MM.1S (cell line): ENCODE measurements around the gene CATSPERD.
A peak's percentile ranks its signal among the peaks of the same experiment; 100 is the strongest.

Source experiments
- DNase-seq: peaks from one replicate; pipeline ENCODE4 v3.0.0-alpha.2; 2015
- H2AFZ ChIP-seq: fragments of 300-600 bp; sonication (generic); 2 replicates; pipeline ENCODE4 v1.6.0; 2016; ENCODE audit warnings: antibody characterized with exemption, low read length
- H3F3A ChIP-seq: fragments of 300-600 bp; sonication (generic); 2 replicates; pipeline ENCODE4 v1.6.1; 2016; ENCODE audit warnings: mild to moderate bottlenecking, antibody characterized with exemption, low read length, moderate library complexity, mixed read lengths; ENCODE audit not compliant: insufficient read depth
- H3K27ac ChIP-seq: fragments of 300-600 bp; sonication (generic); 2 replicates; pipeline ENCODE4 v1.5.1; 2016; ENCODE audit warnings: mild to moderate bottlenecking, low read length
- H3K27me3 ChIP-seq: fragments of 300-600 bp; sonication (generic); replicated peaks from 2 replicates; pipeline ENCODE4 v1.6.0; 2016; ENCODE audit warnings: low read length; ENCODE audit not compliant: insufficient read depth
- H3K36me3 ChIP-seq: fragments of 300-600 bp; sonication (generic); replicated peaks from 2 replicates; pipeline ENCODE4 v1.6.1; 2016; ENCODE audit warnings: mild to moderate bottlenecking, low read length, mixed read lengths; ENCODE audit not compliant: insufficient read depth
- H3K4me1 ChIP-seq: fragments of 300-600 bp; sonication (generic); 2 replicates; pipeline ENCODE4 v1.6.1; 2016; ENCODE audit warnings: low read length, mixed read lengths
- H3K4me2 ChIP-seq: fragments of 300-600 bp; sonication (generic); 2 replicates; pipeline ENCODE4 v1.6.0; 2016; ENCODE audit warnings: low read depth, low read length
- H3K4me3 ChIP-seq: fragments of 300-600 bp; sonication (generic); 2 replicates; pipeline ENCODE4 v1.5.1; 2016; ENCODE audit warnings: low read length, mixed read lengths
- H3K79me2 ChIP-seq: fragments of 300-600 bp; sonication (generic); 2 replicates; pipeline ENCODE4 v1.6.1; 2016; ENCODE audit warnings: mixed run types, low read length, mixed read lengths
- H3K9ac ChIP-seq: fragments of 300-600 bp; sonication (generic); 2 replicates; pipeline ENCODE4 v1.6.1; 2016; ENCODE audit warnings: low read length, mixed read lengths
- H3K9me2 ChIP-seq: fragments of 300-600 bp; sonication (generic); replicated peaks from 2 replicates; pipeline ENCODE4 v1.6.1; 2016; ENCODE audit warnings: mild to moderate bottlenecking, low read length, mixed read lengths; ENCODE audit not compliant: insufficient read depth
- H3K9me3 ChIP-seq: fragments of 300-600 bp; sonication (generic); replicated peaks from 2 replicates; pipeline ENCODE4 v1.6.1; 2016; ENCODE audit warnings: mild to moderate bottlenecking, low read length, mixed read lengths; ENCODE audit not compliant: insufficient read depth
- H4K20me1 ChIP-seq: fragments of 300-600 bp; sonication (generic); 2 replicates; pipeline ENCODE4 v1.6.1; 2016; ENCODE audit warnings: mild to moderate bottlenecking, low read length, moderate library complexity, mixed read lengths; ENCODE audit not compliant: insufficient read depth
- EZH2 ChIP-seq: fragments of 300-600 bp; sonication (generic); optimal IDR thresholded peaks from 2 replicates; pipeline ENCODE3; 2017; ENCODE audit warnings: low read depth, mild to moderate bottlenecking, antibody characterized with exemption, low read length, mixed read lengths
- EZH2phosphoT487 ChIP-seq: fragments of 300-600 bp; sonication (generic); IDR thresholded peaks from 2 replicates; pipeline ENCODE4 v1.6.1; 2018; ENCODE audit warnings: antibody characterized with exemption, low read length
- TF ChIP-seq, protein P1 (sequence below): fragments of 300-600 bp; sonication (generic); IDR thresholded peaks from 2 replicates; pipeline ENCODE4 v1.5.1; 2016; ENCODE audit warnings: antibody characterized with exemption, low read length, mixed read lengths

CATSPERD gene

GRCh38 chr19:5678071-5678718, 42.2 kb upstream of the CATSPERD start:
- H3K4me1 ChIP-seq: peaks cover 7% of the 10 kb centered on the region
- no peak overlapping the region for H3K27ac ChIP-seq
- TF ChIP-seq, protein P1, sequence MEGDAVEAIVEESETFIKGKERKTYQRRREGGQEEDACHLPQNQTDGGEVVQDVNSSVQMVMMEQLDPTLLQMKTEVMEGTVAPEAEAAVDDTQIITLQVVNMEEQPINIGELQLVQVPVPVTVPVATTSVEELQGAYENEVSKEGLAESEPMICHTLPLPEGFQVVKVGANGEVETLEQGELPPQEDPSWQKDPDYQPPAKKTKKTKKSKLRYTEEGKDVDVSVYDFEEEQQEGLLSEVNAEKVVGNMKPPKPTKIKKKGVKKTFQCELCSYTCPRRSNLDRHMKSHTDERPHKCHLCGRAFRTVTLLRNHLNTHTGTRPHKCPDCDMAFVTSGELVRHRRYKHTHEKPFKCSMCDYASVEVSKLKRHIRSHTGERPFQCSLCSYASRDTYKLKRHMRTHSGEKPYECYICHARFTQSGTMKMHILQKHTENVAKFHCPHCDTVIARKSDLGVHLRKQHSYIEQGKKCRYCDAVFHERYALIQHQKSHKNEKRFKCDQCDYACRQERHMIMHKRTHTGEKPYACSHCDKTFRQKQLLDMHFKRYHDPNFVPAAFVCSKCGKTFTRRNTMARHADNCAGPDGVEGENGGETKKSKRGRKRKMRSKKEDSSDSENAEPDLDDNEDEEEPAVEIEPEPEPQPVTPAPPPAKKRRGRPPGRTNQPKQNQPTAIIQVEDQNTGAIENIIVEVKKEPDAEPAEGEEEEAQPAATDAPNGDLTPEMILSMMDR: no peak
- TF ChIP-seq EZH2 (no peak), EZH2phosphoT487 (no peak)
- H3K9me2 ChIP-seq: no peaks in the 10 kb centered on the region
- H3K4me2 ChIP-seq: no peak overlapping the region
- peaks cover 12% of the 10 kb centered on the region for H3K27me3 ChIP-seq
- H3K4me3 ChIP-seq: no peak overlapping the region
- no peaks in the 10 kb centered on the region for H3F3A ChIP-seq
- H3K9ac ChIP-seq: no peak overlapping the region
- H2AFZ ChIP-seq: no peak overlapping the region
- no peaks in the 10 kb centered on the region for H4K20me1 ChIP-seq
- DNase-seq: no peak
- H3K79me2 ChIP-seq: peaks cover 13% of the 10 kb centered on the region
- no peaks in the 10 kb centered on the region for H3K9me3 ChIP-seq
- no peaks in the 10 kb centered on the region for H3K36me3 ChIP-seq

GRCh38 chr19:5679289-5680083, 41.0 kb upstream of the CATSPERD start:
- Histone ChIP-seq H3K9me2 (no peaks in the 10 kb centered on the region), H3K79me2 (peaks cover 13% of the 10 kb centered on the region), H4K20me1 (no peaks in the 10 kb centered on the region), H3K4me2 (peak overlapping the region; percentile 96), H3K9me3 (no peaks in the 10 kb centered on the region), H3K9ac (peak overlapping the region; percentile 88), H3F3A (no peaks in the 10 kb centered on the region), H3K27me3 (peaks cover 14% of the 10 kb centered on the region), H3K27ac (no peak overlapping the region), H3K36me3 (no peaks in the 10 kb centered on the region), H3K4me1 (peaks cover 7% of the 10 kb centered on the region), H2AFZ (peak overlapping the region; percentile 89), H3K4me3 (peak overlapping the region; percentile 95)
- TF ChIP-seq EZH2 (no peak), EZH2phosphoT487 (no peak)
- TF ChIP-seq, protein P1: no peak
- DNase-seq: peak; percentile 21

DNA sequence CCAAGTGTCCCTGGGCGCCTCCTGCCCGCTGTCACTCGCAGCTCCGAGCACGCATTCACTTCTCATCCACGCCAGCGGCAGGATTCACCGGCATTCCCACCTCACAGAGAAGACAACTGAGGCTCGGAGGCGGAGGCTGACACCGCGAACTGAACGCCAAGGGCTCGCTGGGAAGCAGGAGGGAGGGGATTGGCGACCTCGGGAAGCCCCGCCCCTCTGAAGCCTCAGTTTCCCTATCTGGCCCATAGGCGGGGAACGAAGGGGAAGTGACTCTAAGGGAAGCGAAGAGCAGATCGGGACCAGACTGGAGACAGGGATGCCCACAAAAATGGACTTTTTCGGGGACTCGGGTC, 40.4 kb upstream of the CATSPERD start:
- no peaks in the 10 kb centered on the region for H3F3A ChIP-seq
- TF ChIP-seq EZH2 (no peak), EZH2phosphoT487 (no peak)
- TF ChIP-seq, protein P1: no peak
- peak overlapping the region; percentile 96 for H3K4me2 ChIP-seq
- peak overlapping the region; percentile 95 for H3K4me3 ChIP-seq
- H3K27me3 ChIP-seq: peaks cover 14% of the 10 kb centered on the region
- H3K27ac ChIP-seq: peak overlapping the region; percentile 74; the same call in 1 of the 2 replicates
- peak overlapping the region; percentile 89 for H2AFZ ChIP-seq
- H3K4me1 ChIP-seq: peaks cover 7% of the 10 kb centered on the region
- peak overlapping the region; percentile 88 for H3K9ac ChIP-seq
- H4K20me1 ChIP-seq: no peaks in the 10 kb centered on the region
- H3K9me3 ChIP-seq: no peaks in the 10 kb centered on the region
- no peak for DNase-seq
- no peaks in the 10 kb centered on the region for H3K9me2 ChIP-seq
- peaks cover 13% of the 10 kb centered on the region for H3K79me2 ChIP-seq
- no peaks in the 10 kb centered on the region for H3K36me3 ChIP-seq
